ENCODE data around the gene HSPA1A. TPM values are rescaled to one million over a fixed set of nuclear protein-coding genes. Genes with fewer than 3 reads are reported as not detected.

The HSPA1A gene
- total RNA-seq, 2 experiments from 2014 or later = 8.1 to 9.8 TPM

DNA sequence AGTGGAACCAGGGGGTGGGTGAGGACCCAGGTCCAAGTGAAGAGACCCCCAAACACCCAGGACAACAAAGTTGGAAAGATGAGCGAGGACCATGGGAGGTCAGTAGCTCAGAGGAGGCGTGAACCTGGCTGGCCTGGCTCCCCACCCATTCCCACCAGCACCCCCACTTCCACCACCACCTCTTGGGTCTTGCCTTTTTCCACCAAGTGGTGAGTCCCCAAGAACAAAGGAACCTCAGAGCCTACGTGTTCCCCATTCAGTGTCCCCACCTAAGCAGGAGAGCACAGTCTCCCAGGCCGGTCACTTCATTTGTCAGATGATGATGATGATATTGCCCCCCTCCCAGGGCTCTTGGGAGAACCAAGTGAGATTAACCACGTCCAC, 37.7 kb upstream of the HSPA1A start:
- H3K27ac ChIP-seq (ENCODE audit: low read depth in 1 of 2, low read length in 2 of 2) = no peak overlapping the region

DNA sequence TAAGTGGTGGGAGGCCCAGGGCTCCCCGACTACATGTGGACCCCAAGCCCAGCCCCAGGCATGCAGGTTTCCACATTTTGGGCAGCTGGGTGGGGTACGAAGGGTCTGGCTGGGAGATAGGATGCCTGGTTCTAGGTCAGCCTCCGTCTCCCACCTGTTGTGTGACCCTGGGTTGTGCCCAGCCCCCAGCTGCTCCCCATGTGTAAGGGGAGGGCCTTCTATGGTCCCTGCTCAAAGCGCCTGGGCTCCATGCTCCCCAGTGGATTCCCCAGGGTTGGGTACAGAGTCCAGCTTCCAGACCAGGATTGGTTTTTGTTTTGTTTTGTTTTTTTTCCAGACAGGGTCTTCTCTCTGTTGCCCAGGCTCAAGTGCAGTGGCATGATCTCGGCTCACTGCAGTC, 37.1 kb upstream of the HSPA1A start:
- DNase-seq = no peak
- Histone ChIP-seq H3K4me1 (ENCODE audit: insufficient read depth, low read length) (peaks cover 44% of the 10 kb centered on the region), H3K27me3 (ENCODE audit: control insufficient read depth in 1 of 2, insufficient read depth in 2 of 2, low read length in 2 of 2) (no peaks in the 10 kb centered on the region), H3K36me3 (ENCODE audit: insufficient read depth, low read length) (peaks cover 45% of the 10 kb centered on the region), H3K27ac (ENCODE audit: low read depth in 1 of 2, low read length in 2 of 2) (no peak overlapping the region), H3K9me3 (ENCODE audit: control insufficient read depth in 1 of 2, insufficient read depth in 1 of 2, low read length in 2 of 2) (no peaks in the 10 kb centered on the region), H3K4me3 (ENCODE audit: low read length) (no peak overlapping the region)
- no peak overlapping the region for H3K27ac Mint-ChIP-seq
- H3K9me3 Mint-ChIP-seq = no peaks in the 10 kb centered on the region
- H3K27me3 Mint-ChIP-seq = no peaks in the 10 kb centered on the region
- peaks cover 20% of the 10 kb centered on the region for H3K4me1 Mint-ChIP-seq (ENCODE audit: low read depth)
- ATAC-seq (ENCODE audit: poor library complexity) = no peak
- CTCF ChIA-PET = interaction anchor here (1.6 to 2.1 kb wide), 2 partner anchors 8 to 13 kb away, joined by 3 to 5 read pairs; no protein-coding TSS in a partner anchor
- intact Hi-C loops (cut with DNase I, micrococcal nuclease) = no loop called here
- peaks cover 35% of the 10 kb centered on the region for H3K36me3 Mint-ChIP-seq (ENCODE audit: low read depth)
- POLR2A ChIA-PET = interaction anchor here (1.4 kb wide), 2 partner anchors 12 to 38 kb away, joined by 3 to 4 read pairs; partner anchors contain the start of gene MSH5
- TF ChIP-seq, protein P1, sequence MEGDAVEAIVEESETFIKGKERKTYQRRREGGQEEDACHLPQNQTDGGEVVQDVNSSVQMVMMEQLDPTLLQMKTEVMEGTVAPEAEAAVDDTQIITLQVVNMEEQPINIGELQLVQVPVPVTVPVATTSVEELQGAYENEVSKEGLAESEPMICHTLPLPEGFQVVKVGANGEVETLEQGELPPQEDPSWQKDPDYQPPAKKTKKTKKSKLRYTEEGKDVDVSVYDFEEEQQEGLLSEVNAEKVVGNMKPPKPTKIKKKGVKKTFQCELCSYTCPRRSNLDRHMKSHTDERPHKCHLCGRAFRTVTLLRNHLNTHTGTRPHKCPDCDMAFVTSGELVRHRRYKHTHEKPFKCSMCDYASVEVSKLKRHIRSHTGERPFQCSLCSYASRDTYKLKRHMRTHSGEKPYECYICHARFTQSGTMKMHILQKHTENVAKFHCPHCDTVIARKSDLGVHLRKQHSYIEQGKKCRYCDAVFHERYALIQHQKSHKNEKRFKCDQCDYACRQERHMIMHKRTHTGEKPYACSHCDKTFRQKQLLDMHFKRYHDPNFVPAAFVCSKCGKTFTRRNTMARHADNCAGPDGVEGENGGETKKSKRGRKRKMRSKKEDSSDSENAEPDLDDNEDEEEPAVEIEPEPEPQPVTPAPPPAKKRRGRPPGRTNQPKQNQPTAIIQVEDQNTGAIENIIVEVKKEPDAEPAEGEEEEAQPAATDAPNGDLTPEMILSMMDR (IDR thresholded peaks at IDR 0.05) = no peak
- H3K4me3 Mint-ChIP-seq = no peak overlapping the region

More for the DNA sequence above, 37.7 kb upstream of the HSPA1A start:
- H3K36me3 ChIP-seq (ENCODE audit: insufficient read depth, low read length) = peaks cover 40% of the 10 kb centered on the region
- no peak overlapping the region for H3K27ac Mint-ChIP-seq
- H3K27me3 Mint-ChIP-seq = no peaks in the 10 kb centered on the region
- no peak for ATAC-seq (ENCODE audit: poor library complexity)
- intact Hi-C loops (cut with DNase I, micrococcal nuclease) = no loop called here
- DNase-seq = no peak
- no peaks in the 10 kb centered on the region for H3K9me3 ChIP-seq (ENCODE audit: control insufficient read depth in 1 of 2, insufficient read depth in 1 of 2, low read length in 2 of 2)
- TF ChIP-seq, protein P1 (IDR thresholded peaks at IDR 0.05) = no peak
- H3K27me3 ChIP-seq (ENCODE audit: control insufficient read depth in 1 of 2, insufficient read depth in 2 of 2, low read length in 2 of 2) = no peaks in the 10 kb centered on the region
- H3K36me3 Mint-ChIP-seq (ENCODE audit: low read depth) = peaks cover 30% of the 10 kb centered on the region
- H3K9me3 Mint-ChIP-seq = no peaks in the 10 kb centered on the region
- peaks cover 49% of the 10 kb centered on the region for H3K4me1 ChIP-seq (ENCODE audit: insufficient read depth, low read length)
- ChIA-PET POLR2A (interaction anchor here (0.6 to 1.4 kb wide), 3 partner anchors 12 to 40 kb away, joined by 3 to 4 read pairs (median 4); partner anchors contain the start of gene MSH5), CTCF (interaction anchor here (1.6 to 2.5 kb wide), 3 partner anchors 8 to 19 kb away, joined by 3 to 6 read pairs (median 5); no protein-coding TSS in a partner anchor)
- no peak overlapping the region for H3K4me3 Mint-ChIP-seq
- H3K4me3 ChIP-seq (ENCODE audit: low read length) = no peak overlapping the region
- H3K4me1 Mint-ChIP-seq (ENCODE audit: low read depth) = peaks cover 24% of the 10 kb centered on the region

DNA sequence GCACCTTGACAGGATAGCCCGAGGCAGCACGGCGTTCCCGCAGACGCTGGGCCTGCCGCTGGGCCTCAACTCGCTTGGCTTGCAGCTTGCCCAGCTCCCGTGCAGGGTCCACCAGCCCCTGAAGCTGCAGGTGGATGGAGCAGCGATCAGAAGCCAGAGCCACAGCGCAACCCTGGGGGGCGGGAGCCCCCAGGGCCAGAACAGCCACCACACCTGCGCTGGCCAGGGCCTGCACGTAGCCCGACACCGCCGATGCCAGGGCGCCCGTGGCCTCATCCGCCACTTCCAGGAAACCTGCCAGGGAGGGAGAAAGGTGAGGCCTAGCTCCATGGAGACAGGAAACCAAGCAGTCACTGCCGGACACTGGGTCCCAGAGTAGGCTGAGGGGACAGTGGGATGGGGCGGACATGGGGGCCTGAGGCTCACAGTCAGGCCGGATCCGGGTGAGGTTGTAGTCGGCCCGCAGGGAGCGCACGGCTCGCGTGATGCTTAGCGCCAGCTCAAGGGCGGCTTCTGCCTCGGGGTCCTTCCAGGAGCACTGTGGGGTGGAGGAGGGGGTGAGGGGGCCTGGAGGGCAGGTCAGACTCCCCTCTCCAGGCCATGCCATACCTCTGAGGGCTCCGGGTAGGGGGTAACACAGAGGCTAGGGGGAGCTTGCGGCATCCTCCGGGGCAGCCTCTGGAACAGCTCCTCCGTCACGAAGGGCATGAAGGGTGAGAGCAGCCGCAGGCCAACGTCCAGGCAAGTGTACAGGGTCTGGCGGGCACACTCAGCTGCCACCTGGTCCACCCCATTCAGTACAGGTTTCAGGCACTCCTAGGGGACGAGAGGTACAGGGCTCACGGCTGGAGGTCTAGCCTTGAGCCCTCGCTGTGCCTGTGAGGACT, 36.1 kb upstream of the HSPA1A start:
- Histone ChIP-seq H3K4me1 (ENCODE audit: insufficient read depth, low read length) (peaks cover 37% of the 10 kb centered on the region), H3K27me3 (ENCODE audit: control insufficient read depth in 1 of 2, insufficient read depth in 2 of 2, low read length in 2 of 2) (no peaks in the 10 kb centered on the region), H3K36me3 (ENCODE audit: insufficient read depth, low read length) (peaks cover 53% of the 10 kb centered on the region), H3K4me3 (ENCODE audit: low read length) (no peak overlapping the region), H3K27ac (ENCODE audit: low read depth in 1 of 2, low read length in 2 of 2) (no peak overlapping the region), H3K9me3 (ENCODE audit: control insufficient read depth in 1 of 2, insufficient read depth in 1 of 2, low read length in 2 of 2) (no peaks in the 10 kb centered on the region)
- H3K4me1 Mint-ChIP-seq (ENCODE audit: low read depth) = peaks cover 20% of the 10 kb centered on the region
- peaks cover 40% of the 10 kb centered on the region for H3K36me3 Mint-ChIP-seq (ENCODE audit: low read depth)
- ChIA-PET CTCF (interaction anchor here (1.6 kb wide), 1 partner anchor 10 kb away, joined by 3 read pairs; no protein-coding TSS in a partner anchor), POLR2A (no interaction called here)
- H3K27me3 Mint-ChIP-seq = no peaks in the 10 kb centered on the region
- TF ChIP-seq, protein P1 (IDR thresholded peaks at IDR 0.05) = no peak
- ATAC-seq (ENCODE audit: poor library complexity) (no peak), DNase-seq (no peak)
- no peaks in the 10 kb centered on the region for H3K9me3 Mint-ChIP-seq
- intact Hi-C loops (cut with DNase I, micrococcal nuclease) = no loop called here
- H3K4me3 Mint-ChIP-seq = no peak overlapping the region
- no peak overlapping the region for H3K27ac Mint-ChIP-seq
